Esophagus muscularis mucosa (tissue), 3 donors: ENCODE results near the gene CYTH3.

Experiments
- CTCF ChIP-seq, 3 experiments: fragments of 200-600 bp in 2 of 3; fragments of 450-650 bp in 1 of 3; sonication (generic) in 2 of 3; IDR thresholded peaks; one replicate each; pipeline ENCODE4 v1.5.1; 2017 to 2019; ENCODE audit warnings: antibody characterized with exemption in 3 of 3, mild to moderate bottlenecking in 2 of 3, moderate library complexity in 1 of 3
- POLR2A ChIP-seq: fragments of 450-650 bp; IDR thresholded peaks from one replicate; pipeline ENCODE4 v1.6.1; 2017; ENCODE audit warnings: antibody characterized with exemption, moderate library complexity, mild to moderate bottlenecking, low read depth

- TF ChIP-seq CTCF (IDR thresholded peaks at IDR 0.05) (no peak), POLR2A (no peak)
Measured at GRCh38 chr7:6127110-6127490, 145.3 kb downstream of the CYTH3 start.
